Spleen (tissue), 11 donors: ENCODE results near the gene INPP5D. TPM values are rescaled to one million over a fixed set of nuclear protein-coding genes. Genes with fewer than 3 reads are reported as not detected.

ENCODE experiments used
- DNase-seq: peaks from one replicate; pipeline ENCODE4 v3.0.0-alpha.2; 2020
- H3K27ac ChIP-seq, 8 donors: fragments of 200-600 bp; sonication (generic) in 7 of 8; 1 replicate in 4 of 8; 2 replicates in 4 of 8; pipeline versions ENCODE4 v1.5.0 to v1.8.0; 2016 to 2021; ENCODE audit warnings: inconsistent platforms in 4 of 8, mild to moderate bottlenecking in 4 of 8, moderate library complexity in 1 of 8
- H3K27me3 ChIP-seq, 7 donors: fragments of 200-600 bp; sonication (generic) in 6 of 7; replicated peaks in 1 of 7; 1 replicate in 4 of 7; 2 replicates in 3 of 7; pipeline versions ENCODE4 v1.5.0 to v1.8.0; 2016 to 2021; ENCODE audit warnings: inconsistent platforms in 3 of 7, mild to moderate bottlenecking in 1 of 7
- H3K36me3 ChIP-seq, 6 donors: fragments of 200-600 bp; sonication (generic) in 5 of 6; 1 replicate in 4 of 6; 2 replicates in 2 of 6; pipeline versions ENCODE4 v1.5.0 to v1.8.0; 2016 to 2021; ENCODE audit warnings: inconsistent platforms in 2 of 6
- H3K4me1 ChIP-seq, 6 donors: fragments of 200-600 bp; sonication (generic) in 5 of 6; 1 replicate in 3 of 6; 2 replicates in 3 of 6; pipeline versions ENCODE4 v1.5.0 to v1.8.0; 2016 to 2021; ENCODE audit warnings: inconsistent platforms in 3 of 6
- H3K4me3 ChIP-seq, 8 donors: fragments of 200-600 bp; sonication (generic) in 7 of 8; 1 replicate in 4 of 8; 2 replicates in 4 of 8; pipeline versions ENCODE4 v1.5.0 to v1.8.0; 2016 to 2021; ENCODE audit warnings: inconsistent platforms in 4 of 8, mild to moderate bottlenecking in 4 of 8, moderate library complexity in 2 of 8
- H3K9me3 ChIP-seq, 8 donors: fragments of 200-600 bp; sonication (generic) in 7 of 8; 1 replicate in 4 of 8; 2 replicates in 4 of 8; pipeline versions ENCODE4 v1.5.0 to v1.8.0; 2016 to 2021; ENCODE audit warnings: inconsistent platforms in 4 of 8
- CTCF ChIP-seq, 11 experiments: fragments of 200-600 bp in 7 of 11; fragments of 450-650 bp in 4 of 11; sonication (generic) in 4 of 11; IDR thresholded peaks in 8 of 11; conservative IDR thresholded peaks in 3 of 11; 1 replicate in 7 of 11; 2 replicates in 4 of 11; pipeline versions ENCODE4 v1.4.0 to v1.8.0; 2016 to 2021; ENCODE audit warnings: antibody characterized with exemption in 11 of 11, inconsistent platforms in 4 of 11, mild to moderate bottlenecking in 1 of 11
- POLR2A ChIP-seq, 3 donors: fragments of 450-650 bp; IDR thresholded peaks; one replicate each; pipeline ENCODE4 v1.5.1; 2017; ENCODE audit warnings: antibody characterized with exemption in 3 of 3, mild to moderate bottlenecking in 1 of 3
- POLR2AphosphoS5 ChIP-seq, 3 donors: sonication (generic); formaldehyde crosslinking; IDR thresholded peaks; one replicate each; pipeline ENCODE4 v1.5.1; 2017; ENCODE audit warnings: antibody characterized with exemption in 3 of 3
- WGBS, 5 donors: extraction: QIAGEN DNeasy Blood & Tissue Kit in 3 of 5; methylation state at CpG; one replicate each; pipeline versions ENCODE4 v1.1.5 to v1.1.7; 2013 to 2018; 5-methylcytosine and 5-hydroxymethylcytosine counted together
- intact Hi-C: fragments of 100-400 bp; cut with DNase I; formaldehyde crosslinking; loops from one replicate; pipeline ENCODE4 v1.15.0; 2023; ENCODE audit warnings: low total_unique reads
- polyA plus RNA-seq, 3 donors: library from polyadenylated mRNA; stranded (reverse); fragments of 200-250 nt; gene quantifications; one replicate each; pipeline ENCODE4 v1.2.1, GENCODE V29; 2013
- total RNA-seq, 7 donors: library from RNA; depleted of rRNA in 3 of 7; stranded (reverse); fragments of >200 nt in 3 of 7; fragmentation: NEBNext Ultra II Directional in 4 of 7; extraction: Animal tissue kit (Norgen Biotek cat#: 25700) in 4 of 7; gene quantifications; one replicate each; pipeline versions ENCODE4 v1.1.0 to v1.2.1, GENCODE V29; 2016 to 2021
- donor health status: healthy with polysubstance abuse.
- donor health status: DM: no; HTN: no; CAD: no; lungs with moderate emphysema.
- donor health status: DM: no; HTN: no; CAD: no.
- donor health status: Bipolar disorder and iron deficiency.
- donor health status: healthy.
- donor health status: DM: no; HTN: no; CAD: no.
- donor health status: DM: yes; HTN: yes; CAD: no.

INPP5D gene
- total and polyA plus RNA-seq, 10 donors = 71.1 to 246 (median 181) TPM

GRCh38 chr2:233140077-233140585 is 80.0 kb downstream of the INPP5D start:
- no peak overlapping the region for H3K4me3 ChIP-seq
- peaks cover 0 to 9% (median 4%) of the 10 kb centered on the region in 8 donors for H3K9me3 ChIP-seq
- H3K36me3 ChIP-seq = peaks cover 0 to 98% (median 61%) of the 10 kb centered on the region in 6 donors
- H3K27ac ChIP-seq = peak overlapping the region in 1 of 8 donors; percentile 40
- 73 to 87% (median 84%) methylated on average over 5 of the region's 5 CpGs for WGBS, 5 donors
- DNase-seq = peak; percentile 55
- H3K4me1 ChIP-seq = peaks cover 0 to 35% (median 14%) of the 10 kb centered on the region in 6 donors
- TF ChIP-seq CTCF (IDR thresholded peaks at IDR 0.05 in 8 of 11, conservative IDR thresholded peaks at IDR 0.05 in 3 of 11) = no peak
- no peak for TF ChIP-seq POLR2A (IDR thresholded peaks at IDR 0.05)
- no peak for TF ChIP-seq POLR2AphosphoS5 (IDR thresholded peaks at IDR 0.05)
- no peaks in the 10 kb centered on the region for H3K27me3 ChIP-seq
- intact Hi-C loops = no loop called here

GRCh38 chr2:233140978-233141377 is 80.8 kb downstream of the INPP5D start:
- Histone ChIP-seq H3K36me3 (peaks cover 0 to 98% (median 61%) of the 10 kb centered on the region in 6 donors), H3K4me1 (peaks cover 0 to 35% (median 14%) of the 10 kb centered on the region in 6 donors), H3K4me3 (no peak overlapping the region), H3K27ac (no peak overlapping the region), H3K9me3 (peaks cover 0 to 1% (median under 1%) of the 10 kb centered on the region in 8 donors), H3K27me3 (no peaks in the 10 kb centered on the region)
- intact Hi-C loops = no loop called here
- WGBS, 5 donors = 79 to 94% (median 87%) methylated on average over 7 of the region's 7 CpGs
- peak; percentile 2 for DNase-seq
- TF ChIP-seq POLR2AphosphoS5 (IDR thresholded peaks at IDR 0.05) = no peak

GRCh38 chr2:233141901-233142300 is 81.8 kb downstream of the INPP5D start:
- no peak overlapping the region for H3K4me3 ChIP-seq
- H3K9me3 ChIP-seq = no peaks in the 10 kb centered on the region
- peak; percentile 44 for DNase-seq
- peak overlapping the region in 5 of 8 donors; percentile 13 to 56 (median 20) for H3K27ac ChIP-seq
- WGBS, 5 donors = 56 to 82% (median 67%) methylated on average over 4 of the region's 4 CpGs
- no peaks in the 10 kb centered on the region for H3K27me3 ChIP-seq
- TF ChIP-seq CTCF (IDR thresholded peaks at IDR 0.05 in 8 of 11, conservative IDR thresholded peaks at IDR 0.05 in 3 of 11) (no peak), POLR2A (IDR thresholded peaks at IDR 0.05) (no peak), POLR2AphosphoS5 (IDR thresholded peaks at IDR 0.05) (peak in 1 of 3 donors; percentile 26)
- peaks cover 0 to 35% (median 14%) of the 10 kb centered on the region in 6 donors for H3K4me1 ChIP-seq
- H3K36me3 ChIP-seq = peaks cover 0 to 98% (median 66%) of the 10 kb centered on the region in 6 donors
- intact Hi-C loops = no loop called here

GRCh38 chr2:233142355-233142897 is 82.3 kb downstream of the INPP5D start:
- peak; percentile 68 for DNase-seq
- Histone ChIP-seq H3K36me3 (peaks cover 0 to 98% (median 71%) of the 10 kb centered on the region in 6 donors), H3K9me3 (no peaks in the 10 kb centered on the region), H3K27ac (peak overlapping the region in 5 of 8 donors; percentile 13 to 56 (median 20)), H3K27me3 (no peaks in the 10 kb centered on the region), H3K4me1 (peaks cover 0 to 35% (median 14%) of the 10 kb centered on the region in 6 donors), H3K4me3 (no peak overlapping the region)
- WGBS, 5 donors = 53 to 66% (median 61%) methylated on average over 4 to 6 of the region's 6 CpGs
- TF ChIP-seq CTCF (IDR thresholded peaks at IDR 0.05 in 8 of 11, conservative IDR thresholded peaks at IDR 0.05 in 3 of 11) (no peak), POLR2AphosphoS5 (IDR thresholded peaks at IDR 0.05) (peak in 1 of 3 donors; percentile 31)
- intact Hi-C loops = no loop called here
